HG03103 (cell line): ENCODE data around the gene JAG1.
"Not testable (repeated sequence)": the region's sequence is repeated elsewhere in the genome, so short reads cannot be mapped to it uniquely, and the experiment has no call there.

Source experiments
- ATAC-seq: cut with Tn5 transposase; IDR thresholded peaks from one replicate; pipeline ENCODE4 v1.9.1; 2021; ENCODE audit warnings: low read depth; ENCODE audit not compliant: unreplicated experiment

JAG1 gene

DNA sequence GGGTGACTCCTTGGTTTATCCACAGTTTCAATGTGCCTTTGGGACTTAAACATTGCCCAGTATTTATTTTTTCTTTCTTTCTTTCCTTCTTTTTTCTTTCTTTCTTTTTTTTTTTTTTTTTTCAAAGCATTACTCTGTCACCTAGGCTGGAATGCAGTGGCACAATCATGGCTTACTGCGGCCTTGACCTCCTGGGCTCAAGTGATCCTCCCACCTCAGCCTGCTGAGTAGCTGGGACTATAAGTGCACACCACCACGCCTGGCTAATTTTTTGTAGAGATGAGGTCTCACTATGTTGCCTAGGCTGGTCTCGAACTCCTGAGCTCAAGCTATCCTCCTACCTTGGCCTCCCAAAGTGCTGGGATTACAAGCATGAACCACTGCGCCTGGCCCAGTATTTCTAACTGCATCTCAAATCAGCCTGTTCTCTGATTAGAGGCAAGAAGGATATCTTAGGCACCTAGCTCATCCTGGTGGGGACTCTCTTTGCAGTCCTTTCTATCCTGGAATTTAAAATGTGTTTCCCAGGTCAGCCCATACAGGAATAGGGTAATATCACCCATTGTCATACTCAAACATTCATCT, 56.2 kb downstream of the JAG1 start:
- ATAC-seq: not testable (repeated sequence)

DNA sequence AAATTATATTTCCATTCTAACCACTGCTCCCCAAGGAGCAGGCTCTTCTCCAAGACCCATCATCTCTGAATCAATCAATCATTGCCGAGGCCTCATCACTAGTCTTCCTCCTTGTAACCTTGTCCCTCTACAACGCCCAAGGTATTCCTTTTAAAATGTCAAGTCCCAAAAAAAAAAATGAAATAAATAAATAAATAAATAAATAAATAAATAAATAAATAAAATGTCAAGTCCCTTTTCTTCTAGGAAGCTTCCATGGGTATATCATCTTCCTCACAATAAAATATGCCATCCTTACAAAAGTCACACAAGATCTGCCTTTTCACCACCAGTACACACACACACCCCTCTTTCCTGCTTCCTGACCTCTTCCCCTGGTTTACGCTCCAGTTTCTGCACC, 57.6 kb downstream of the JAG1 start:
- ATAC-seq: no peak

DNA sequence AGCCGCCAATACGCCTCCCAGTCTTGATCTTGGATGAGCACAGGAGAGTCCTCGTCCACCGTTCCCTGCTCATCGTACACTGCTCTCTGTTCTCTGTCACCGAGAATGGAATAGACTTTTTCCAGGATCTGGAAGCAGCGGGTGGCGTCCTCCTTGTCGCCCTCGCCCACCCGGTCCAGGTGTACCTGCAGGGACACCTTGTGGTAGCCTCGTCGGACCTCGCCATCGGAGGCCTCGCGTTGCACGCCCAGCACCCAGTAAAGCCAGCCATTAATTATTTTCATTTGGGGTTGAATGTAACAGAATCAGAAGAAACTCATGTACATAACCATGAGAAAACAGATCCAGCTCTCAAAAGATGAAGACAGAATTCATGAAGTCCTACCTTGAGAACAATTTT, 59.9 kb downstream of the JAG1 start:
- ATAC-seq: no peak

DNA sequence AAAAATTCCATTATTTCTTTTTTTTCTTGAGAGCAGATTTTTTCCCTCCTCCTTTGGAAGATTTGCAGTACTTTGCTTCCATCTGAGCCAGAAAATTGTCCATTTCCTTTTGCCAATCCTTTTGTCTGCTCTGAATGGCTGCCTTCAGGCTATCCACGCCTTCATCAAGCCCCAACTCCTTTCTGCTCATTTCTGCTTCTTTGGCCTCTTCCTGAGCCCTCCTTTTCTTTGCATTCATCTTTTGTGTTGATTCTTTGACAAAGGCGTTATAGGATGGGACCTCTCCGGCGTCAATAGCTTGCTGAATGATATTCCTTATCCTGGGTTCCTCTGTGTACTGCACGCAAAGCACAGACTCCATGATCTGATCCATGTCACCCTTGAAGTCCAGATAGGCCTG, 60.4 kb downstream of the JAG1 start:
- not testable (repeated sequence) for ATAC-seq

DNA sequence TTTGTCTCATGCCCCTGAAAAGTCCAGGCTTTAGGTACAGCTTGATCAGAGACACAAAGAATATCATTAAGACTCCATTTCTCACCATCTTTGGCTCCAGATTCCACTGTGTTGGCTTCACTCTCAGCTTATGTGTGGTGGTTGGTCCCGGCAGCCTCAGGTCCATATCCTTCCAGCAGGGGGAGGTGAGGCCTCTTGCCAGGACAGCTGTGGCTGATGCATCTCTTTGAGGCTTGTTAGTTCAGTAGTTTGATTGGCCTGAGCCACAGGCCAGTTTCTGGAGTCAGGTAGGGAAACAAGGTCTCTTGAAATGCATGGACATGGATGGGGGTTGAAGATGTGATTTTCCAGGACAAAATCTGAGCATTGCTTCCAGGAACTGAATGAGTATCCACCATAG, 62.4 kb downstream of the JAG1 start:
- peak; percentile 63 for ATAC-seq

DNA sequence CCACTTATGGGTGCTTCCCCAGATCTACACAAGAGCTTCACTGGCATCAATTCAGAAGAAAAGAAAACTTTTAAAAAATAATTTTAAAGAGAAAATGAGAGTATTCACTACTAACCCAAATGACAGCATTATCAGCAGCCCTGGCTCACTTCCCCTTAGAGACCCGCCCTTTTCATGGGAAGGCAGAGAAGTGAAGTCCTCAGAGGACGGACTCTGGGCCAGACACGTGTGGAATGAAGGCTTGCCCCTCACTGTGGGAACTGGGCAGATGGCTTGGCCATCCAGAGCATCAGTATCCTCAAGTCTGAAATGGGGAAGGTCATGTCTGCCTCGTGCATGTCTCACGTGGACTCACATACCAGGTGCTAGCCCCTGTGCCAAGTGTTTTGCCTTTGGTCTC, 63.5 kb downstream of the JAG1 start:
- ATAC-seq: no peak

DNA sequence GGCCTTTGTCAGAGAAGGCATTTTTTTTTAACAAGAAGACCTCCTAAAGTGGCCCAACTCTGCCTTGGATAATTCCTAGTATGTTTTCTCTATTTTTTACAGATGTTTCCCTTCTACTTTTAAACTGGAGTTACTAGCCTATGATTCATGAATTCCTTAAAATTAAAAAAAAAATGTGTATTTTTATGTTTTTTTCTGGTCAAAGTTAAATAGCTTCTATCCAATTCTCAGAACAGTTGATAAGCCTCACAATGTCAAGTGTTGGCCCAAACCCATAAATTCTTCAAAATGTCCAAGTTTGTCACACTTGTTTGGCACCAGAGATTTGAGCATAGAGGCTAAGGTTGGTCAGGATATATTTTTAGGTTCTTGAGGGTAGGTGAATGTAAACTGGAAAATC, 64.0 kb downstream of the JAG1 start:
- no peak for ATAC-seq

DNA sequence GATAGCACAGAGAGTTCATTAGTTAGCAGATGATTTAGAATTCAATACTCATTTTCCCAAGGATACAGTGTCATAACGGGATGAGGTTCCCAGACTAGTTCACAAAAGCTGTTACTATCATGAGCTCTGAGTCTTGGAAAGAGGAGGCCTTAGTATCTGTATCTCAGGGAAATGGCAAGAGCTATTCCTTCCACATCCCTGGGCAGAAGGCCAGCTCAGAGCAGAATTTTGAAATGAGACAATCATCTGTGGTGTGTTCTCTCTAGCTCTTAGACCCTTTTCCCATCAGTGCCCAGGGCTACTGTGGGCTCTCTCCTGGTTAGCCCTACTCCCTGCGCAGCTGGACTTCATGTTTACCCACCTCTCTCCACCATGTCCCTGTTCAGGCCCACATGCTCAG, 64.5 kb downstream of the JAG1 start:
- ATAC-seq: no peak

DNA sequence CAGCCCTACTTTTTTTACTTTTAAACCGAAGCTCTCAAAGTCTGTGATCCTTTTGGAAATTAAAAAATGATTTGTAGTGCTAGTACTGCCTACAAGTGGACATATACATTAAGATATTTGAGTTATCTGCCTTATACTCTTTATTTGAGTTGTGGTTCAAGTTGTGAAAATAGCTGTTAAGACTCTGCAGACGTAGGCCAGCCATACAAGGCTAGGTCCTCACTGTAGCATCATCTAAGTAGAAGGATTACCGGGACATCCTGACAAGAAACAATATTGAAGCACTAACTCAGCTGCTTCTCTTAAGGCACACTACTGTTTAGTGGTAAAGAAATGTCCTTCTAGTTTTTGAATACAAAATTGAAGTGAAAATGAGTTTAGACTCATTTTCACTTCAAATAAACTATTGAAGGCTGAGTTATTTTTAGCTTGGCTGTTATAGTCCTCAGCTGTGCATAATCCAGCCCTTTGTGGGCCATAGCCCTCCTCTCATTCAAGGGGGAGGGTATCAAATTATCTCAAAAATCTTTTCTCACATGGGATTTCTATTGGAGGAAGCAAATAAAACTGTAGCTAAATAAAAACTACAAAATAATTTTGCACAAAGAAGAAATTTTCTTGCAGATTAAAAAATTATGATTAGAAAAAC, 68.1 kb downstream of the JAG1 start:
- ATAC-seq: no peak

DNA sequence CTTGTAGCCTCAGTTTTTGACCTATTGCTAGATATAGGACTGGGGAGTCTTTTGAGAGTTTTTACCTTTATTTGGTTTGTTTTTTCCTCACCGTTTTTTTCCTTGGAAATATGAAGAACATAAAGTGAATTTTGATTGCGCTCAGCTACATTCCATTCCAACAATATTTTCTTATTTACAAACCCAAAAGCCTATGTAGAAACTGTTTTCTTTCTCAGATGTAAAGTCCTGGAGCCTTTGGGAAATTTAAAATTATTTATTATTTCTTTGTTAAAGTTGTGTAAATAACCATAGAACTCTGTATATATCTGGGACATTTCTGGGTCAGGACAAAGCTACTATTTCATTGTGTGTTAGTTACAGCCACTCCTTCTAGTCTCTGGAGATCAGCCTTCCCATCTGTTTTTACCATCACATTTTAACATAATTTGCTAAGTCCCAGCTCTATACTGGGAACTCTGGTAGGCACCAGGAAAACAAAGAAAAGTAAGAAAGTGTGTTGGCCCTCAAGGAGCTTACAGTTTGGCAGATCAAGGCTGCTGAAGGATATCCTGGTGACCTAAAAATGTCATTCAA, 68.8 kb downstream of the JAG1 start:
- ATAC-seq: no peak

DNA sequence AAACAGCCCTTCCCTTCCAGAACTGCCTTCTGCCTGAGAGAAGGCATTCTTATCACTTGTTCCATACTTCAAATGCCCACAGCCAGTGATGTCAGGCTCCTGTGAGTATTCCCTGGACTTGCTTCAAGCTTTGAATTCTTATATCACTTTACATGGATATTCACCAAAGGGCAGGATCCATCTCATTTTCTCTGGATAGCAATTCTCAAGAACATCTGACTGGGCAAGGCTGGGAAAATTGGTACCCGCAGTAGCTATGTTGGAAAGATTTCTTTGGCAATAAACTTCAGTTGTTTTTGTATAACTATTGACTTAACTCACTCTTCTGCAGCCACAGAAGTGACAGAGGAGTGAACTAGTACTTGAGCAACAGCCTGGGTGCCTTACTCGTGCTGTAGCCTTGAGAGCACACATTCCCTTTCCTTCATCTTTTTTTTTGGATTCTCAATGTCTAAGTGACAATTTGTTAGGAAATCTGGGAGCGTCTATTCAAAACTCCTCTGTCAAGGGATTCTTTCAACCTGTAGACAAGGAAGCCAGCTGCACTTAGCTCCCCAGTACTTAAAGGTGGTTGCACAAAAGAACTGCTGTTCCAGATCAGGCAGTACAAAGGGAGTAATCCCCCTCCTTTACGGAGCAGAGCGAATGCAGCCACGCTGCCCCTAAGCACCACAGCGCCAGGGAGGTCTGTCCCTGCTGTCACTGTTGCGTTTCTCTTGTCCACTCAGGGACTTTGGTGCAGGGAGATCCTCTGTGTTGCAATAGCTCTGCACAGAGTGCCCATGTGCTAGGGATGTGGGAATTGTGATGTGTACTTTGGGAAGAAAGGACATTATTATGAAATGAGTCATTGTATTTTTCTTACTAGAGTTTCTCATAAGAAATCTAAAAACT, 69.6 kb downstream of the JAG1 start:
- no peak for ATAC-seq

DNA sequence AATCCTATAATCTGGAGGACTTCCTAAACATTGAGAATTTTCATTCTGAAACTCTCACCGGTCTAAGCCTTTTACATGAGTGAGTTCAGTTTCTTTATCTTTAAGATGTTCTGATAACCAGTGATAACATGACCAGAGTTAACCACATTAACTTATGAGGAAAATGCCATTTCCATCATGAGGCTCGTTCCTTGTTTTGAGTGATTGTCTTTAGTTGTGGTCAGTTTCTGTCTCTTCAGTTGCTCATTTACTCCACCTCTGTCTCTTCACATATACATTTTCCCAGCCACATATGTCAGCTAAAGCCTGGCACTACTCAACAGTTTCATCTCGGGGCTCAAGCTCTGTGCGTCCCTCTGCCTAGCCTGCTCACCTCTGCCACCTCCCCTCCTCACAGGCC, 70.4 kb downstream of the JAG1 start:
- ATAC-seq: no peak

DNA sequence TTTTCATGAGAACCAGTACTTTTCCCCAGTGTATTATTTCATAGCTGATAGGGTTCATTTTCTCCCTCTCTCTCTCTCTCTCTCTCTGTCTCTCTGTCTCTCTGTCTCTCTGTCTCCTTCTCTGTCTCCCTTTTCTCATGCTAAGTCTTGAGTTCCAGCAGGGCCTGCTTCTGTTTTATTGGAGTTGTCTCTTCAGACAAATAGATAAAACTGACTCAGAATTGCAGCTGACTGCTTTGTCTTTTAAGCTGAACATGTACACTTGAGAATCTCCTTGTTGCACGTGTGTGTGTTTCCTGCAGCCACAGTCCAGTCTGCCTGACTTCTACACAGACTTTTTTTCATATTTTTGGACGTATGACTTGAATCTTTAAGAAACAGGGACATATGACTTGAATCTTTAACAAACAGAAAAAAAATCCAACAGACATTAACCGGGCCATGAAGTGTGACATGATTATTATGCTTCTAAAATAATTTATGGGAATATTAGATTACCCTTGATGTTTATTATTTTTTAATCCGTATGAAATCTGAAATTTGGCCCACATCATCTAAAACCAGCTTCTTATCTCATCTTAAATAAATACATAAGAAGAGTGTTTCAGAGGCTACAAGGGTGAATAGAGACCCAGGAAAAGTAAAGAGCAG, 71.5 kb downstream of the JAG1 start:
- no peak for ATAC-seq

DNA sequence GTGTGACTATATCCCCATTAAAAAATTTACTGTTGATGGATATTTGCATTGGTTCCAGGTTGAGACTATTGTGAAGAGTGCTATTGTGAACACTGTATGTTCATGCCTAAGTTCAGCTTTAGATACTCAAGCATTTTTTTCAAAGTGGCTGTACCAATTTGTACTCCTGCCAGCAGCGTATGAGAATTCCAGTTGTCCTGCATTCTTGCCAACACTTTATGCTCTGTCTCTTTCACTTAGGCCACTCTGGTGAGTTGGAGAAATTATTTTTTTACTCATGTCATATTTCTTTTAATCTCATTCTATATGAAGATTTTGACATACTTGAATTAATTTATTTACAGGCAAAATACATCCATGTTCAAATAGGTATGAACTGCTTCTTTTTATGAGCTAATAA, 76.2 kb downstream of the JAG1 start:
- ATAC-seq: no peak

DNA sequence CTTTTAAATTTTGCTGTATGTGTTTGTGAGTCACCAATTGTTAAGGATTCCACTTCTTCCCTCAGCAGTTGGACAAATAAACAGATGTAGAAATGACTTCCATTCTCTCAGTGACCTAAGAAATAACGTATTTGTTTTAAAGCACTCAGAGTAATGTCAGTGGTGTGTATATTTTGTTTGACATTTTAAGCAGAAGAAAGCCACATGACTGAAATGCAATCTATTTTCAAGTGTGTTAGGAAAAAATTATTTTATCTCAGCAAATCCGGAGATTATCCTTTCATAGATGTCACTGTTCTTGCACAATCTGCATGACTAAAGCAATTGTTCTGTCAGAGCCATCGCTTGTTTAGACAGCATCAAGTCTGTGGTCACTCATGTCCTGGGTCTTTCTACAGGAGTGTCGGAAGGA, 77.1 kb downstream of the JAG1 start:
- no peak for ATAC-seq

DNA sequence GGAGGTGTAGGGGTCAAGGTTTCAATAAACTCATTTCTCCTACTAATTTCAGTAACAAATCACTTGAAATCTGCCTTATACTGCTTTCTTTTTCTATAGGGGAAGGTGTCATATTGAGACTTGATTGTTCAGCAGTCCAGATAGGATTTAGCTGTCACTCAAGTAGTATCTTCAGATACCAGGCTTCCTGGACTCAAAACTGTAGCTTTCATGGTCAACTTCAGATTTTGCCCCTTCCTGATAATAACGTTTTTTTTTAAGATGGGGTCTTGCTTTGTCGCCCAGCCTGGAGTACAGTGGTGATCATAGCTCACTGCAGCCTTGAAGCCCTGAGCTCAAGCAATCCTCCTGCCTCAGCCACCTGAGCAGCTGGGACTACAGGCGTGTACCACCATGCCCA, 77.8 kb downstream of the JAG1 start:
- ATAC-seq: no peak

DNA sequence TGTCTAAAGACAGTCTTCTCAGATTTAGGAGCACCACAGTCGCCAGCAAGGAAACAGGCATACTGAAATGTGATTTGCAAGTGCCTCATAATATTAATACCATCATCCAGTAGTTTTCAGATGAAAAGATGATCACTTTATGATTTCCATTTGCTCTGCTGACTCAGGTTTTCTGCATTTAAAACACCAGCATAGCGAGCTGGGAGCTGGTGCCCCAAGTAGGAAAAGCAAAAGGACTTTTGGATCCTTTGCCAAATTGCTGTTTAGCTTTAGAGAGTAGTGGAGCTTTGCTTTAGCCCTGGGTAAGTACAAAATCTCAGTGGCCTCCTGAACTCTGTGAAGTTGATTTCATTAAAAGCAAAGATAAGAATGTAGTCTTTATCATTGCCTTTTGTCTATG, 78.5 kb downstream of the JAG1 start:
- ATAC-seq: no peak

DNA sequence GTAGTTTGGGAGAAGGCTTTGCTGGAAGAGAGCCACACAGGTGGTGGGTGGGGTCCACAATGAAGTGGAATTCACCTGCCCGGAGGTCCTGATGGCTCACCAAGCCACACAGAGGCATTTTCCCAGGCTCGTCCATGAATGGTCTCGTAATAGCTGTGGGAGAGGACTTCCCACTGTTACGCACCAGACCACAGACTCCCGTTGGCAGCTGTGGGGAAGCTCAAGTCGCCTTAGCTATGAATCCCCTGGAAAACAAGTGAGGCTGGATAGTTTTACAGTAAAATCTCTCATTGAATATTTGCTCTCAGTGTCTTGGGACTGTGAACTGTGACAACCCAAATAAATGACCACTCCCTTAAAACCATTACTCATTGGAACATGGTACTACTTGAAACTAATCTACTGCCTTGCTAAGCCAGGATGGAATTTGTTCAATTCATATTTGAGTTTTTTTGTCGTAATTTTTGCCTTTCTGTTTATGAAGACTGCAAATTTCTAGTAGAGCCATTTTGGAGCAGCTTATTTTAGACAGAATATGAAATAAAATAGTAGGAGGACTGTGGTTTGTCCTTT, 79.4 kb downstream of the JAG1 start:
- ATAC-seq: no peak

DNA sequence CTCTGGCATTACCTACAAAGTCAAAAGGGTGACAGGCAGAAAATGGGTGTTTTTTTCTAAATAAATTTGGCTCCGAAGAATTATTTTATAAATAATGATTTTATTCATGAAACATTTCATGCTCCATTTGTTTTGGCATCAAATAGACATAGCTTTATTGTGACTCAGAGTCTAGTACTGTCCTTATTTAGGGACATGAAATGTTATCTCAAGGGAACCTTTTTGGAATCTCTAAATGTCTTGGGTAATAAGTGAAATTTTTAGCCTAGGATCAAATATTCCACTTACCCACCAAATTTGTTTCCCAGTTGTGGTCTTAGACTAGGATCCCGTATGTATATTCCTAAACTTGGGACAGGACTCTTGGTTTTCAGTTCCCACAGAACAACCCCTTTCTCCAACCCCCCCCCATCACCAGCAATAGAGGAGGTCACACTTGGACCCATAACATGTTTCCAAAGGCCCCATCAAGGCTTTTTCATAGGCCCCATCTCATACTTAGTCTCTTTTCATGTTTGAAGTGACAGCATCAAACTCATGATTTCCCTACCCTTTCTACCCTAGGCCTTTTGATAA, 81.8 kb downstream of the JAG1 start:
- ATAC-seq: no peak

DNA sequence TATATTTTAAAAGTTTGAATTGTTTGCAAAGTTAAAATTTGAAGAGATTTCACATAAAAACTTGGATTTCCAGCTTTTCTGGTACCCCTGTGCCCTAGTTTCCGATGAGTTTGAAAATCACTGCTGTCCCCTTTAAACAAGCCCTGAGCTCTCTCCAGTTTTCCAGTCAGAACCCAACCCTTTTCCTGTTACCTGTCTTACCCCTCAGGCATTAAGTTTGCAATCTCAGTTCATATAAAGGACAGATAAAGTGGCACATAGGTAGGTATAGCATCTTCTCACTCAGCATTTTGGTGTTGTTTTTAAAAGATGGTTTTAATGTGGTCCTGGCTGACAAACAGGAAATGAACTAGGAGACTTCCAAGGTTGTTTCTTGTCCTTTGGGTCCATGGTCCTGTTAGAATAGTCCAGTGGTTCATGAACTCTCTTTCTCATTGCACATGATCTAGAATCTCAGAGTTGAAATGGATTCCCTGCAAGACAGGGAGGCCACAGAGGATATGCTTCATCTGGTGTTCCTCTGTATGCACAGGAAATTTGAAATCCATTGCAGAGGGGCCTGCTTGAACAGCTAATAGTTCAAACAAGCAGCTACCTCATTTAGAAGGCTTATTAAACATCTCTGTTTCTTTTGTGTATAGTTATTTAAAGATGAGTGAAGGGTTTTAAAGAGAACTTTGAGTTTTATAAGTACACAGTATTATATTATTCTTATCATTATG, 82.7 kb downstream of the JAG1 start:
- no peak for ATAC-seq
